Suprapubic skin (tissue), 4 donors: ENCODE results near the gene LRRC55.

Experiments used
- POLR2A ChIP-seq, 2 donors: fragments of 450-650 bp; IDR thresholded peaks; one replicate each; pipeline ENCODE4 v1.6.1; 2017; ENCODE audit warnings: antibody characterized with exemption in 2 of 2, mild to moderate bottlenecking in 2 of 2, moderate library complexity in 2 of 2
- POLR2AphosphoS5 ChIP-seq, 3 donors: sonication (generic); formaldehyde crosslinking; IDR thresholded peaks; one replicate each; pipeline ENCODE4 v1.6.1; 2017; ENCODE audit warnings: antibody characterized with exemption in 3 of 3
- TF ChIP-seq, protein P1 (sequence below), 2 donors: fragments of 200-600 bp in 1 of 2; fragments of 450-650 bp in 1 of 2; sonication (generic) in 1 of 2; IDR thresholded peaks; one replicate each; pipeline ENCODE4 v1.5.1; 2016 to 2019; ENCODE audit warnings: antibody characterized with exemption in 2 of 2, mild to moderate bottlenecking in 1 of 2, moderate library complexity in 1 of 2

DNA sequence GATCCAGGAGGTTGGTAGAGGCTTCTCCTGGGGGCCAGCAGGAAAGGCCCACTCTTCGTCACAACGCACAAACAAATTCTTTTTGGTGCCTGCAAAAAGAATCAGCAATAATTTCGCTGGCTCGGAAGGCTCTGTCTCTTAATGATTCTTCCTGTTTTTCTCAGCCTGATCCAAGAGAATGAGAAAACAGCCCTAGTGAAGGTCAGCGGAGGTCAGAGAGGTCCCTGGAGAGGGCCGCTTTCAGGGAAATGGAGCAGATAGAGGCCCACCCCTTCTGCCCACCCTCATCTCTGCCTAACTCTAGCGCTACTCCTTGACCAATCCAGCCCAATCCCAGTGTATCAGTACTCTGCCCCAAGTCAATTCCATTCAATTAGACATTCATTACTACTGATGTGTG lies 19.2 kb downstream of the LRRC55 start:
- TF ChIP-seq, protein P1, sequence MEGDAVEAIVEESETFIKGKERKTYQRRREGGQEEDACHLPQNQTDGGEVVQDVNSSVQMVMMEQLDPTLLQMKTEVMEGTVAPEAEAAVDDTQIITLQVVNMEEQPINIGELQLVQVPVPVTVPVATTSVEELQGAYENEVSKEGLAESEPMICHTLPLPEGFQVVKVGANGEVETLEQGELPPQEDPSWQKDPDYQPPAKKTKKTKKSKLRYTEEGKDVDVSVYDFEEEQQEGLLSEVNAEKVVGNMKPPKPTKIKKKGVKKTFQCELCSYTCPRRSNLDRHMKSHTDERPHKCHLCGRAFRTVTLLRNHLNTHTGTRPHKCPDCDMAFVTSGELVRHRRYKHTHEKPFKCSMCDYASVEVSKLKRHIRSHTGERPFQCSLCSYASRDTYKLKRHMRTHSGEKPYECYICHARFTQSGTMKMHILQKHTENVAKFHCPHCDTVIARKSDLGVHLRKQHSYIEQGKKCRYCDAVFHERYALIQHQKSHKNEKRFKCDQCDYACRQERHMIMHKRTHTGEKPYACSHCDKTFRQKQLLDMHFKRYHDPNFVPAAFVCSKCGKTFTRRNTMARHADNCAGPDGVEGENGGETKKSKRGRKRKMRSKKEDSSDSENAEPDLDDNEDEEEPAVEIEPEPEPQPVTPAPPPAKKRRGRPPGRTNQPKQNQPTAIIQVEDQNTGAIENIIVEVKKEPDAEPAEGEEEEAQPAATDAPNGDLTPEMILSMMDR (IDR thresholded peaks at IDR 0.05) = no peak
- TF ChIP-seq POLR2A (IDR thresholded peaks at IDR 0.05) (no peak), POLR2AphosphoS5 (IDR thresholded peaks at IDR 0.05) (no peak)
